PFSK-1 (cell line): ENCODE measurements around the gene MOSMO.

Experiments used
- FOXP2 ChIP-seq: optimal IDR thresholded peaks from 2 replicates; pipeline ENCODE3; 2011; ENCODE audit warnings: borderline replicate concordance, control low read depth, inconsistent platforms; ENCODE audit not compliant: insufficient read depth; ENCODE audit errors: extremely low read length, extremely low read depth
- POLR2AphosphoS5 ChIP-seq: IDR thresholded peaks from 2 replicates; pipeline ENCODE4 v1.6.1; 2012; ENCODE audit warnings: low read depth, mild to moderate bottlenecking, control low read depth, low read length, moderate library complexity
- SIN3A ChIP-seq: IDR thresholded peaks from 2 replicates; pipeline ENCODE4 v1.6.1; 2012; ENCODE audit warnings: mild to moderate bottlenecking, low read length, moderate library complexity, borderline replicate concordance; ENCODE audit not compliant: insufficient read depth
- TAF1 ChIP-seq: IDR thresholded peaks from 2 replicates; pipeline ENCODE4 v1.6.1; 2012; ENCODE audit warnings: low read length, control low read depth, borderline replicate concordance; ENCODE audit not compliant: insufficient read depth
- TF ChIP-seq, protein P1 (sequence below), 2 experiments: IDR thresholded peaks; 2 replicates each; pipeline versions ENCODE4 v1.6.1 to v1.8.0; 2011 to 2012; ENCODE audit warnings: low read depth in 2 of 2, low read length in 2 of 2, control low read depth in 1 of 2, inconsistent platforms in 1 of 2, mild to moderate bottlenecking in 1 of 2, moderate library complexity in 1 of 2; ENCODE audit not compliant: insufficient read depth in 1 of 2

MOSMO gene

GRCh38 chr16:22014271-22014873, 6.5 kb downstream of the MOSMO start:
- TF ChIP-seq SIN3A, result no peak
- no peak for TF ChIP-seq POLR2AphosphoS5
- TF ChIP-seq TAF1, result no peak
- TF ChIP-seq FOXP2, result no peak

DNA sequence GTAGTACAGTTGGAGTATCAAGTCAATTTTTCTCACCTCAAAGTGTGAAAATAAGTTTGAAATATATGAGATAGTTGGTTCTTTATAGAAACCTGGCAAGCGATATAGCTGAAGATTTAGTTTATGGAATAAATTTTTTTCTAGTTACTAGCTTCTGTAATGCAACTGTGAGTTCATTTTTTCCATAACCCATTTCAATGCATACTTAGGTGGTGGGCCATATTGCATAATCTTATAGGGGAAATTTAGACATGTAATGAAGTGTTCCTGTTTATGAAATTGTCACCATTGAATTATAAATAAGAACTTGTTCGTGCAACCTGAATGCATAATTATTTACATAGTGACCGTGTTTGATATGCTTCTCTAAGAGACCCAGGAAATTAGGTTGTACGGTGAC, 9.0 kb downstream of the MOSMO start:
- TF ChIP-seq TAF1, result no peak
- no peak for TF ChIP-seq POLR2AphosphoS5
- TF ChIP-seq SIN3A, result no peak
- TF ChIP-seq FOXP2, result no peak
- TF ChIP-seq, protein P1, sequence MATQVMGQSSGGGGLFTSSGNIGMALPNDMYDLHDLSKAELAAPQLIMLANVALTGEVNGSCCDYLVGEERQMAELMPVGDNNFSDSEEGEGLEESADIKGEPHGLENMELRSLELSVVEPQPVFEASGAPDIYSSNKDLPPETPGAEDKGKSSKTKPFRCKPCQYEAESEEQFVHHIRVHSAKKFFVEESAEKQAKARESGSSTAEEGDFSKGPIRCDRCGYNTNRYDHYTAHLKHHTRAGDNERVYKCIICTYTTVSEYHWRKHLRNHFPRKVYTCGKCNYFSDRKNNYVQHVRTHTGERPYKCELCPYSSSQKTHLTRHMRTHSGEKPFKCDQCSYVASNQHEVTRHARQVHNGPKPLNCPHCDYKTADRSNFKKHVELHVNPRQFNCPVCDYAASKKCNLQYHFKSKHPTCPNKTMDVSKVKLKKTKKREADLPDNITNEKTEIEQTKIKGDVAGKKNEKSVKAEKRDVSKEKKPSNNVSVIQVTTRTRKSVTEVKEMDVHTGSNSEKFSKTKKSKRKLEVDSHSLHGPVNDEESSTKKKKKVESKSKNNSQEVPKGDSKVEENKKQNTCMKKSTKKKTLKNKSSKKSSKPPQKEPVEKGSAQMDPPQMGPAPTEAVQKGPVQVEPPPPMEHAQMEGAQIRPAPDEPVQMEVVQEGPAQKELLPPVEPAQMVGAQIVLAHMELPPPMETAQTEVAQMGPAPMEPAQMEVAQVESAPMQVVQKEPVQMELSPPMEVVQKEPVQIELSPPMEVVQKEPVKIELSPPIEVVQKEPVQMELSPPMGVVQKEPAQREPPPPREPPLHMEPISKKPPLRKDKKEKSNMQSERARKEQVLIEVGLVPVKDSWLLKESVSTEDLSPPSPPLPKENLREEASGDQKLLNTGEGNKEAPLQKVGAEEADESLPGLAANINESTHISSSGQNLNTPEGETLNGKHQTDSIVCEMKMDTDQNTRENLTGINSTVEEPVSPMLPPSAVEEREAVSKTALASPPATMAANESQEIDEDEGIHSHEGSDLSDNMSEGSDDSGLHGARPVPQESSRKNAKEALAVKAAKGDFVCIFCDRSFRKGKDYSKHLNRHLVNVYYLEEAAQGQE (IDR thresholded peaks at IDR 0.05; ENCODE audit: insufficient read depth in 1 of 2, low read depth in 2 of 2, low read length in 2 of 2), result no peak

DNA sequence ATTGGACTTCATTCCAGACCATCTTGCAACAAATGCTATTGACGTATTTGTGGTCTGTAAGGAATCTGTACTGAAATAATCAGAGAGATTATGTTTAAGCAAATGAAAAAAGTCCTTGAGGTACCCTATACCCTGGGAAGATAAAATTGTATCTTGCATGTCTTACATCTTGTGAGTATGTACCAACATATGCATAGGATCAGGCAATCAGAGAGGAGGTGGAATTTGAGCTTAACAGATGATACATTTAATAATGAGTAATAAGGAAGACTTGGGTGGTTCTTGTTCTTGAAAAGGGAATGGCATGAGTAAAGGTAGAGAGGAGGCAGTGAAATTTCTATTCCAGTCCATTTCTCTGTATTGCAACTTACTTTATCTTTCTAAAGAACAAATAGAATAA, 10.6 kb downstream of the MOSMO start:
- no peak for TF ChIP-seq TAF1
- TF ChIP-seq POLR2AphosphoS5, result no peak
- TF ChIP-seq FOXP2, result no peak
- no peak for TF ChIP-seq SIN3A
- TF ChIP-seq, protein P1 (IDR thresholded peaks at IDR 0.05; ENCODE audit: insufficient read depth in 1 of 2, low read depth in 2 of 2, low read length in 2 of 2), result no peak

- no peak for TF ChIP-seq SIN3A
- no peak for TF ChIP-seq FOXP2
- TF ChIP-seq, protein P1 (IDR thresholded peaks at IDR 0.05; ENCODE audit: insufficient read depth in 1 of 2, low read depth in 2 of 2, low read length in 2 of 2), result no peak
- no peak for TF ChIP-seq TAF1
- no peak for TF ChIP-seq POLR2AphosphoS5
These were observed 14.2 kb downstream of the MOSMO start for GRCh38 chr16:22022151-22022550.

DNA sequence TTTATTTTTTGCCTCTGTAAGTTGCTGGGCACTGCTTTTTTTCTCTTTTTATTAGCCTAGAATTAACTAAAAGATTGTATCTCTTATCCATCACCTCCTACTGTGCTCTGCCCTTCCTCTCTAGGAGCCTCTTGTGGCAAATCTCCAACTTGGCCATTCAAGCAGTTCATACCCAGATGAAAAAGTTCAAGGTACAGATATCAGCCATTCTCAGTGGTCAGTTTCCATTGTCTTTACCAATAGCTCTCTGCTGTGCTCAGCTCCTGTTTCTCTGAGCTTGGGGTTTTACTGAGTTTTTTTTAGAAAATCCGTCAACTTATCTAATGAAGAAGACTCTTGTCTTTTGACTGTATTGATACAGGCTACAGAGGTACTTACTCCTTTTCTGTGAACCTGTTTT, 15.6 kb downstream of the MOSMO start:
- TF ChIP-seq TAF1, result no peak
- TF ChIP-seq SIN3A, result no peak
- TF ChIP-seq, protein P1 (IDR thresholded peaks at IDR 0.05; ENCODE audit: insufficient read depth in 1 of 2, low read depth in 2 of 2, low read length in 2 of 2), result no peak
- no peak for TF ChIP-seq POLR2AphosphoS5
- no peak for TF ChIP-seq FOXP2
